SU-DHL-6 (cell line): ENCODE measurements around the gene FOXP2.

Source experiments
- H2AFZ ChIP-seq: fragments of 200-600 bp; sonication (generic); 2 replicates; pipeline ENCODE4 v1.6.1; 2014; ENCODE audit warnings: low read depth, mild to moderate bottlenecking, moderate library complexity, mixed read lengths, antibody characterized with exemption, low read length; ENCODE audit not compliant: severe bottlenecking
- H3F3A ChIP-seq: fragments of 200-600 bp; shearing (Covaris generic); 2 replicates; pipeline ENCODE4 v1.6.0; 2016; ENCODE audit warnings: antibody characterized with exemption, mild to moderate bottlenecking; ENCODE audit not compliant: insufficient read depth
- H3K27ac ChIP-seq: fragments of 200-600 bp; sonication (generic); 2 replicates; pipeline ENCODE4 v1.5.1; 2016; ENCODE audit warnings: low read depth, mild to moderate bottlenecking, low read length, moderate library complexity, mixed read lengths
- H3K27me3 ChIP-seq: fragments of 200-600 bp; sonication (generic), shearing (Covaris generic); 2 replicates; pipeline ENCODE4 v1.6.0; 2014; ENCODE audit warnings: mild to moderate bottlenecking, low read length
- H3K36me3 ChIP-seq: fragments of 200-600 bp; sonication (generic); 2 replicates; pipeline ENCODE4 v1.6.1; 2014; ENCODE audit warnings: mild to moderate bottlenecking, low read length, mixed read lengths
- H3K4me2 ChIP-seq: fragments of 300-600, 200-600 bp; shearing (Covaris generic), sonication (generic); 2 replicates; pipeline ENCODE4 v1.6.0; 2014; ENCODE audit warnings: low read length, low read depth, mild to moderate bottlenecking; ENCODE audit not compliant: poor library complexity, severe bottlenecking
- H3K4me3 ChIP-seq: fragments of 200-600 bp; sonication (generic); 2 replicates; pipeline ENCODE4 v1.5.1; 2014; ENCODE audit warnings: antibody characterized with exemption, low read length, mild to moderate bottlenecking, mixed read lengths; ENCODE audit not compliant: insufficient read depth, poor library complexity, severe bottlenecking
- H3K79me2 ChIP-seq: fragments of 200-600 bp; sonication (generic); 2 replicates; pipeline ENCODE4 v1.6.1; 2014; ENCODE audit warnings: mild to moderate bottlenecking, low read length, moderate library complexity; ENCODE audit not compliant: insufficient read depth
- H3K9ac ChIP-seq: fragments of 200-600 bp; sonication (generic); 2 replicates; pipeline ENCODE4 v1.7.0; 2014; ENCODE audit warnings: mild to moderate bottlenecking, low read length
- H3K9me2 ChIP-seq: fragments of 200-600 bp; sonication (generic); replicated peaks from 2 replicates; pipeline ENCODE4 v1.6.1; 2014; ENCODE audit warnings: low read length; ENCODE audit not compliant: insufficient read depth
- H3K9me3 ChIP-seq: fragments of 200-600 bp; sonication (generic); 2 replicates; pipeline ENCODE4 v1.6.1; 2014; ENCODE audit warnings: low read length, mixed read lengths; ENCODE audit not compliant: insufficient read depth
- H4K20me1 ChIP-seq: fragments of 200-600 bp; sonication (generic); 2 replicates; pipeline ENCODE4 v1.6.1; 2014; ENCODE audit warnings: low read depth, mild to moderate bottlenecking, antibody characterized with exemption, low read length, moderate library complexity, mixed read lengths
- CTCF ChIP-seq: fragments of 200-600 bp; sonication (generic); IDR thresholded peaks from one replicate; pipeline ENCODE4 v1.5.1; 2017; ENCODE audit warnings: antibody characterized with exemption, mild to moderate bottlenecking, low read length, moderate library complexity; ENCODE audit not compliant: insufficient read depth, poor library complexity, severe bottlenecking
- EZH2phosphoT487 ChIP-seq: fragments of 200-600 bp; sonication (generic), shearing (Covaris generic); conservative IDR thresholded peaks from 2 replicates; pipeline ENCODE4 v1.6.1; 2018; ENCODE audit warnings: mild to moderate bottlenecking, antibody characterized with exemption, low read length, moderate library complexity, mixed read lengths

FOXP2 gene

GRCh38 chr7:114414156-114415063 is at the start of gene FOXP2:
FOXP2 (plus strand) TSS chr7:114414815; CDS start chr7:114426512, 11,697 bp downstream.
- no peaks in the 10 kb centered on the region for H3K9me3 ChIP-seq
- H3F3A ChIP-seq = no peaks in the 10 kb centered on the region
- no peak within 1 kb of the TSS for H3K4me3 ChIP-seq
- H3K9me2 ChIP-seq = no peaks in the 10 kb centered on the region
- no peak within 1 kb of the TSS for H2AFZ ChIP-seq
- H3K9ac ChIP-seq = no peak within 1 kb of the TSS
- H3K27ac ChIP-seq = no peak within 1 kb of the TSS
- H3K79me2 ChIP-seq = no peaks in the 10 kb centered on the region
- no peak within 1 kb of the TSS for H3K4me2 ChIP-seq
- no peaks in the 10 kb centered on the region for H4K20me1 ChIP-seq
- no peak for TF ChIP-seq EZH2phosphoT487
- TF ChIP-seq CTCF = no peak
- no peaks in the 10 kb centered on the region for H3K27me3 ChIP-seq
- no peaks in the 10 kb centered on the region for H3K36me3 ChIP-seq

GRCh38 chr7:114365791-114366190 is 48.8 kb upstream of the FOXP2 start:
- no peaks in the 10 kb centered on the region for H4K20me1 ChIP-seq
- no peak overlapping the region for H3K27ac ChIP-seq
- H3K4me2 ChIP-seq = no peak overlapping the region
- no peaks in the 10 kb centered on the region for H3K9me3 ChIP-seq
- H3K79me2 ChIP-seq = no peaks in the 10 kb centered on the region
- TF ChIP-seq CTCF = no peak
- no peak for TF ChIP-seq EZH2phosphoT487
- no peaks in the 10 kb centered on the region for H3K9me2 ChIP-seq
- no peaks in the 10 kb centered on the region for H3F3A ChIP-seq
- no peak overlapping the region for H3K9ac ChIP-seq
- no peak overlapping the region for H3K4me3 ChIP-seq
- no peaks in the 10 kb centered on the region for H3K27me3 ChIP-seq
- no peak overlapping the region for H2AFZ ChIP-seq
- no peaks in the 10 kb centered on the region for H3K36me3 ChIP-seq

- Histone ChIP-seq H3K27ac (no peak overlapping the region), H4K20me1 (no peaks in the 10 kb centered on the region), H3K27me3 (no peaks in the 10 kb centered on the region), H3K9me2 (no peaks in the 10 kb centered on the region), H3K9me3 (no peaks in the 10 kb centered on the region), H3F3A (no peaks in the 10 kb centered on the region), H3K36me3 (no peaks in the 10 kb centered on the region), H3K79me2 (no peaks in the 10 kb centered on the region), H3K4me2 (no peak overlapping the region), H3K9ac (no peak overlapping the region), H2AFZ (no peak overlapping the region), H3K4me3 (no peak overlapping the region)
- no peak for TF ChIP-seq CTCF
Measured at GRCh38 chr7:114368492-114368891, 46.1 kb upstream of the FOXP2 start.
